A549 (cell line): Measurements from ENCODE around the gene TAF15. TPM values are rescaled to one million over a fixed set of nuclear protein-coding genes. Genes with fewer than 3 reads are reported as not detected.

ENCODE experiments used
- ATAC-seq, 2 experiments: fragments of 200-7000 bp in 1 of 2; fragments of >200 bp in 1 of 2; cut with Nextera tagmentation in 1 of 2; cut with Tn5 transposase in 1 of 2; 3 replicates each; pipeline versions ENCODE4 v1.8.0 to v1.9.1; 2018 to 2020; ENCODE audit warnings: mild to moderate bottlenecking in 1 of 2, moderate library complexity in 1 of 2
- CTCF ChIA-PET: fragments of 300-600 bp; sonication (Branson Sonifier 250); formaldehyde crosslinking; extraction: SDS; loops from one replicate; lab custom pipeline; 2021; ENCODE audit warnings: antibody characterized with exemption, inconsistent platforms; lab: Yijun Ruan, JAX
- POLR2A ChIA-PET: fragments of 350-600 bp; formaldehyde crosslinking; extraction: SDS; loops from one replicate; lab custom pipeline; 2021; ENCODE audit warnings: antibody characterized with exemption, inconsistent platforms; lab: Yijun Ruan, JAX
- DNase-seq, 2 experiments: peaks; one replicate each; pipeline versions ENCODE4 v3.0.0 to v3.0.0-alpha.2; 2011 to 2016; ENCODE audit warnings: low read depth in 1 of 2, low spot score in 1 of 2
- FAIRE-seq: peaks from 2 replicates; lab custom pipeline; 2011; peaks lifted over from hg19 to GRCh38; lab: Jason Lieb, UNC
- H3K27ac ChIP-seq, 2 experiments: fragments of >200 bp; sonication (Bioruptor Twin); formaldehyde crosslinking; 3 replicates each; pipeline ENCODE4 v1.5.1; 2016 to 2017
- H3K4me1 ChIP-seq: fragments of >200 bp; sonication (Bioruptor Twin); formaldehyde crosslinking; 3 replicates; pipeline ENCODE4 v1.6.1; 2016
- H3K4me2 ChIP-seq: fragments of >200 bp; sonication (Bioruptor Twin); formaldehyde crosslinking; 3 replicates; pipeline ENCODE4 v1.6.1; 2016
- H3K4me3 ChIP-seq: fragments of >200 bp; sonication (Bioruptor Twin); formaldehyde crosslinking; 3 replicates; pipeline ENCODE4 v1.5.1; 2016
- H3K9me3 ChIP-seq: fragments of >200 bp; sonication (Bioruptor Twin); formaldehyde crosslinking; 3 replicates; pipeline ENCODE4 v1.6.1; 2016
- CBX2 ChIP-seq: fragments of 200-600 bp; sonication (generic); IDR thresholded peaks from 2 replicates; pipeline ENCODE4 v1.6.1; 2016; ENCODE audit warnings: low read depth, mild to moderate bottlenecking, borderline replicate concordance
- CHD2 ChIP-seq: fragments of 150-350 bp; IDR thresholded peaks from 2 replicates; pipeline ENCODE4 v1.6.1; 2014; ENCODE audit warnings: low read length; ENCODE audit not compliant: partially characterized antibody
- CTCF ChIP-seq: fragments of >200 bp; sonication (Bioruptor Twin); formaldehyde crosslinking; IDR thresholded peaks from 3 replicates; pipeline ENCODE4 v1.5.1; 2016
- EHMT2 ChIP-seq: fragments of 200-600 bp; sonication (generic); IDR thresholded peaks from 2 replicates; pipeline ENCODE4 v1.6.1; 2016; ENCODE audit warnings: antibody characterized with exemption, low read depth, mild to moderate bottlenecking, moderate library complexity
- EP300 ChIP-seq, 2 experiments: fragments of >200 bp; sonication (Bioruptor Twin); formaldehyde crosslinking; IDR thresholded peaks; 2 replicates in 1 of 2; 3 replicates in 1 of 2; pipeline ENCODE4 v1.6.1; 2016 to 2017
- ESRRA ChIP-seq: fragments of 150-350 bp; IDR thresholded peaks from 2 replicates; pipeline ENCODE4 v1.6.1; 2014; ENCODE audit warnings: mild to moderate bottlenecking, low read length, borderline replicate concordance
- FOSL2 ChIP-seq, 2 experiments: fragments of 450-650 bp in 1 of 2; fragments of >200 bp in 1 of 2; sonication (Bioruptor Twin) in 1 of 2; formaldehyde crosslinking; IDR thresholded peaks; 2 replicates each; pipeline versions ENCODE4 v1.5.0 to v1.6.1; 2016 to 2020; ENCODE audit warnings: mild to moderate bottlenecking in 1 of 2, moderate library complexity in 1 of 2
- HES2 ChIP-seq: fragments of >200 bp; sonication (Bioruptor Twin); formaldehyde crosslinking; IDR thresholded peaks from 2 replicates; pipeline ENCODE4 v1.6.1; 2016
- HOXB13 ChIP-seq: fragments of 250-450 bp; sonication (Bioruptor Pico); IDR thresholded peaks from 2 replicates; pipeline ENCODE4 v1.5.0; 2020; ENCODE audit warnings: low read depth, mild to moderate bottlenecking, moderate library complexity
- JUN ChIP-seq, 2 experiments: fragments of >200 bp; sonication (Bioruptor Twin); formaldehyde crosslinking; IDR thresholded peaks; 2 replicates in 1 of 2; 3 replicates in 1 of 2; pipeline ENCODE4 v1.6.1; 2016 to 2017
- KDM5A ChIP-seq: fragments of 200-600 bp; sonication (generic); IDR thresholded peaks from 2 replicates; pipeline ENCODE4 v1.6.1; 2016; ENCODE audit warnings: antibody characterized with exemption, mild to moderate bottlenecking
- MAX ChIP-seq: IDR thresholded peaks from 2 replicates; pipeline ENCODE4 v1.6.1; 2012
- MYC ChIP-seq: IDR thresholded peaks from 2 replicates; pipeline ENCODE4 v1.6.1; 2012; ENCODE audit warnings: mild to moderate bottlenecking, inconsistent platforms, low read length, improper control_type of control experiment, borderline replicate concordance
- NFE2L2 ChIP-seq: fragments of 150-350 bp; conservative IDR thresholded peaks from 2 replicates; pipeline ENCODE4 v1.6.1; 2014; ENCODE audit warnings: low read length
- NPAS2 ChIP-seq: fragments of 250-450 bp; sonication (Bioruptor Pico); IDR thresholded peaks from 2 replicates; pipeline ENCODE4 v1.8.0; 2022; ENCODE audit warnings: mild to moderate bottlenecking, moderate library complexity, borderline replicate concordance
- NR3C1 ChIP-seq: fragments of >200 bp; sonication (Bioruptor Twin); formaldehyde crosslinking; IDR thresholded peaks from 3 replicates; pipeline ENCODE4 v1.6.1; 2017
- PBX3 ChIP-seq: IDR thresholded peaks from 2 replicates; pipeline ENCODE4 v1.6.1; 2012
- POLR2A ChIP-seq: IDR thresholded peaks from 2 replicates; pipeline ENCODE4 v1.6.1; 2012; ENCODE audit warnings: mild to moderate bottlenecking, low read length
- REST ChIP-seq: fragments of 200-600 bp; sonication (generic); IDR thresholded peaks from 2 replicates; pipeline ENCODE4 v1.6.1; 2016; ENCODE audit warnings: antibody characterized with exemption, mild to moderate bottlenecking, moderate library complexity
- RFX5 ChIP-seq: fragments of 450-650 bp; IDR thresholded peaks from 2 replicates; pipeline ENCODE4 v1.7.1; 2014; ENCODE audit warnings: antibody characterized with exemption, mild to moderate bottlenecking, moderate library complexity
- SREBF2 ChIP-seq: fragments of 450-650 bp; IDR thresholded peaks from 2 replicates; pipeline ENCODE4 v1.6.1; 2014; ENCODE audit warnings: mild to moderate bottlenecking, moderate library complexity
- TP53 ChIP-seq: fragments of 250-450 bp; sonication (Bioruptor Pico); IDR thresholded peaks from 2 replicates; pipeline ENCODE4 v1.5.0; 2021; ENCODE audit warnings: mild to moderate bottlenecking, moderate library complexity
- USF2 ChIP-seq: fragments of 450-650 bp; IDR thresholded peaks from 2 replicates; pipeline ENCODE4 v1.6.1; 2014; ENCODE audit warnings: antibody characterized with exemption
- ZC3H11A ChIP-seq: fragments of 450-650 bp; IDR thresholded peaks from 2 replicates; pipeline ENCODE4 v1.6.1; 2014; ENCODE audit warnings: antibody characterized with exemption, mild to moderate bottlenecking
- ZNF302 ChIP-seq: fragments of 250-450 bp; sonication (Bioruptor Pico); IDR thresholded peaks from 2 replicates; pipeline ENCODE4 v1.9.0; 2021; ENCODE audit warnings: inconsistent platforms, mild to moderate bottlenecking, moderate library complexity
- ZSCAN20 ChIP-seq: fragments of 250-450 bp; sonication (Bioruptor Pico); IDR thresholded peaks from 2 replicates; pipeline ENCODE4 v1.8.0; 2022; ENCODE audit warnings: mild to moderate bottlenecking, moderate library complexity
- WGBS: methylation state at CpG from one replicate; pipeline ENCODE4 v1.1.6; 2017; ENCODE audit errors: missing lambda C conversion rate; 5-methylcytosine and 5-hydroxymethylcytosine counted together
- polyA plus RNA-seq, 4 experiments: library from polyadenylated mRNA; depleted of rRNA in 3 of 4; stranded (reverse); fragments of >200 nt; fragmentation: RNase III in 1 of 4; extraction: RNeasy Plus Mini Kit Qiagen cat#74134 plus additional on column Dnase treatment in 1 of 4; gene quantifications; 2 replicates in 3 of 4; 3 replicates in 1 of 4; pipeline ENCODE4 v1.2.3, GENCODE V29; 2011 to 2017

TAF15 gene
- polyA plus RNA-seq, 2 of the 4 experiments (the other 2 are of a cell fraction), result 130 to 544 TPM

GRCh38 chr17:35878361-35878760 lies 69.1 kb downstream of the TAF15 start:
- 75% methylated on average over 4 of the region's 4 CpGs for WGBS
- H3K9me3 ChIP-seq, result no peaks in the 10 kb centered on the region
- ChIA-PET CTCF (interaction anchor here (0.9 to 1.0 kb wide), 2 partner anchors 9 to 14 kb away, joined by 5 read pairs; partner anchors contain the start of gene HEATR9), POLR2A (no interaction called here)
- H3K4me3 ChIP-seq, result no peak overlapping the region
- no peaks in the 10 kb centered on the region for H3K4me1 ChIP-seq
- H3K27ac ChIP-seq, result no peak overlapping the region
- TF ChIP-seq NFE2L2 (no peak), CTCF (no peak), REST (no peak)
- no peak overlapping the region for H3K4me2 ChIP-seq
- FAIRE-seq (no peak), DNase-seq (no peak), ATAC-seq (no peak)

GRCh38 chr17:35879773-35880654 lies 70.7 kb downstream of the TAF15 start, which contains the start of gene CCL5:
Gene CCL5, minus strand, starts transcription at chr17:35880360.
- no peak for DNase-seq
- no peak within 1 kb of the TSS for H3K27ac ChIP-seq
- H3K4me3 ChIP-seq, result no peak within 1 kb of the TSS
- ChIA-PET CTCF (interaction anchor here (1.6 to 1.9 kb wide), 2 partner anchors 8 to 30 kb away, joined by 4 to 8 read pairs; no protein-coding TSS in a partner anchor), POLR2A (no interaction called here)
- FAIRE-seq, result no peak
- ATAC-seq, result peak; percentile 14 to 30; a peak in 3 of 6 replicates
- H3K4me1 ChIP-seq, result no peaks in the 10 kb centered on the region
- H3K4me2 ChIP-seq, result 0 out of 3 replicates have a peak within 1 kb of the TSS, but pooled peaks have one; percentile 4
- WGBS, result 67% methylated on average over 11 of the region's 11 CpGs
- TF ChIP-seq EP300 (IDR thresholded peaks at IDR 0.05), result no peak
- no peak for TF ChIP-seq SREBF2
- no peak for TF ChIP-seq ESRRA
- TF ChIP-seq MAX, result no peak
- TF ChIP-seq NPAS2 (CRISPR knock-in tag), result no peak
- TF ChIP-seq POLR2A, result no peak
- TF ChIP-seq NR3C1, result no peak
- no peak for TF ChIP-seq PBX3
- no peak for TF ChIP-seq ZSCAN20
- TF ChIP-seq HOXB13 (CRISPR knock-in tag), result no peak
- TF ChIP-seq ZNF302, result no peak
- TF ChIP-seq CBX2, result no peak
- H3K9me3 ChIP-seq, result no peaks in the 10 kb centered on the region

GRCh38 chr17:35889241-35889640 lies 80.0 kb downstream of the TAF15 start:
- Histone ChIP-seq H3K4me1 (peaks cover 15% of the 10 kb centered on the region), H3K4me2 (no peak overlapping the region), H3K27ac (no peak overlapping the region), H3K9me3 (no peaks in the 10 kb centered on the region), H3K4me3 (no peak overlapping the region)
- DNase-seq (no peak), ATAC-seq (no peak), FAIRE-seq (no peak)
- WGBS, result 56% methylated on average over 2 of the region's 2 CpGs
- POLR2A ChIA-PET, result no interaction called here
- CTCF ChIA-PET, result interaction anchor here (1.1 kb wide), 1 partner anchor 125 kb away, joined by 4 read pairs; no protein-coding TSS in a partner anchor
- TF ChIP-seq EHMT2, result no peak
- no peak for TF ChIP-seq CHD2
- no peak for TF ChIP-seq ZC3H11A
- no peak for TF ChIP-seq ESRRA
- no peak for TF ChIP-seq KDM5A
- TF ChIP-seq MYC, result no peak
- no peak for TF ChIP-seq HES2
- no peak for TF ChIP-seq NFE2L2
- no peak for TF ChIP-seq FOSL2 (IDR thresholded peaks at IDR 0.05)
- TF ChIP-seq FOSL2 (CRISPR knock-in tag; IDR thresholded peaks at IDR 0.05), result no peak
- TF ChIP-seq JUN (IDR thresholded peaks at IDR 0.05), result no peak
- no peak for TF ChIP-seq RFX5
- no peak for TF ChIP-seq TP53 (CRISPR knock-in tag)
- TF ChIP-seq USF2, result no peak
